SK-N-SH treated with all-trans-retinoic acid at 6 μM for 48 hours (cell line): Measurements from ENCODE around the gene THSD4.

Experiments used
- ATAC-seq: fragments of 200-7000 bp; cut with Tn5 transposase; 3 replicates; pipeline ENCODE4 v1.9.1; 2020; ENCODE audit warnings: mild to moderate bottlenecking, moderate library complexity
- ARNTL ChIP-seq: fragments of 450-650 bp; formaldehyde crosslinking; IDR thresholded peaks from 2 replicates; pipeline ENCODE4 v1.5.0; 2020; ENCODE audit warnings: low read depth, mild to moderate bottlenecking, moderate library complexity, borderline replicate concordance
- BACH2 ChIP-seq: fragments of 250-450 bp; sonication (Bioruptor Pico); IDR thresholded peaks from 2 replicates; pipeline ENCODE4 v1.9.0; 2021; ENCODE audit warnings: mild to moderate bottlenecking, borderline replicate concordance
- CREB5 ChIP-seq: fragments of 250-450 bp; sonication (Bioruptor Pico); IDR thresholded peaks from 2 replicates; pipeline ENCODE4 v1.5.1; 2020; ENCODE audit warnings: low read depth, mild to moderate bottlenecking, moderate library complexity
- CSDC2 ChIP-seq: fragments of 250-450 bp; sonication (Bioruptor Pico); IDR thresholded peaks from 2 replicates; pipeline ENCODE4 v1.5.0; 2020; ENCODE audit warnings: mild to moderate bottlenecking, moderate library complexity
- CSRNP3 ChIP-seq: fragments of 250-450 bp; sonication (Bioruptor Pico); IDR thresholded peaks from 2 replicates; pipeline ENCODE4 v1.5.1; 2021; ENCODE audit warnings: mild to moderate bottlenecking, moderate library complexity
- ESRRG ChIP-seq: fragments of 250-450 bp; sonication (Bioruptor Pico); IDR thresholded peaks from 2 replicates; pipeline ENCODE4 v1.6.1; 2021; ENCODE audit warnings: mild to moderate bottlenecking
- GLIS3 ChIP-seq: fragments of 250-450 bp; sonication (Bioruptor Pico); IDR thresholded peaks from 2 replicates; pipeline ENCODE4 v1.5.0; 2020; ENCODE audit warnings: mild to moderate bottlenecking, moderate library complexity
- ISL1 ChIP-seq: fragments of 250-450 bp; sonication (Bioruptor Pico); IDR thresholded peaks from 2 replicates; pipeline ENCODE4 v2.1.2; 2022; ENCODE audit warnings: mild to moderate bottlenecking, moderate library complexity
- OSR1 ChIP-seq: fragments of 250-450 bp; sonication (Bioruptor Pico); IDR thresholded peaks from 2 replicates; pipeline ENCODE4 v1.8.0; 2022; ENCODE audit warnings: moderate library complexity, mild to moderate bottlenecking, inconsistent platforms
- POU6F1 ChIP-seq: fragments of 250-450 bp; sonication (Bioruptor Pico); IDR thresholded peaks from 2 replicates; pipeline ENCODE4 v1.8.0; 2021; ENCODE audit warnings: low read depth, mild to moderate bottlenecking, moderate library complexity, borderline replicate concordance
- PPARA ChIP-seq: fragments of 250-450 bp; sonication (Bioruptor Pico); IDR thresholded peaks from 2 replicates; pipeline ENCODE4 v1.5.0; 2020; ENCODE audit warnings: mild to moderate bottlenecking, borderline replicate concordance
- RARB ChIP-seq: fragments of 250-450 bp; sonication (Bioruptor Pico); IDR thresholded peaks from 2 replicates; pipeline ENCODE4 v1.8.0; 2021; ENCODE audit warnings: mild to moderate bottlenecking, moderate library complexity
- SNAI2 ChIP-seq: fragments of 250-450 bp; sonication (Bioruptor Pico); IDR thresholded peaks from 2 replicates; pipeline ENCODE4 v1.5.0; 2020; ENCODE audit warnings: mild to moderate bottlenecking, moderate library complexity
- TCF4 ChIP-seq: fragments of 250-450 bp; sonication (Bioruptor Pico); IDR thresholded peaks from 2 replicates; pipeline ENCODE4 v1.8.0; 2021; ENCODE audit warnings: mild to moderate bottlenecking, moderate library complexity, borderline replicate concordance
- TOX ChIP-seq: fragments of 250-450 bp; sonication (Bioruptor Pico); IDR thresholded peaks from 2 replicates; pipeline ENCODE4 v1.8.0; 2021; ENCODE audit warnings: mild to moderate bottlenecking, moderate library complexity, borderline replicate concordance
- TSHZ2 ChIP-seq: fragments of 250-450 bp; sonication (Bioruptor Pico); IDR thresholded peaks from 2 replicates; pipeline ENCODE4 v1.5.0; 2020; ENCODE audit warnings: mild to moderate bottlenecking, moderate library complexity
- ZC3H10 ChIP-seq: fragments of 250-450 bp; sonication (Bioruptor Pico); IDR thresholded peaks from 2 replicates; pipeline ENCODE4 v1.5.1; 2021; ENCODE audit warnings: mild to moderate bottlenecking, moderate library complexity
- ZFP3 ChIP-seq: fragments of 250-450 bp; sonication (Bioruptor Pico); IDR thresholded peaks from 2 replicates; pipeline ENCODE4 v1.5.0; 2020; ENCODE audit warnings: mild to moderate bottlenecking, moderate library complexity
- ZFP30 ChIP-seq: fragments of 450-650 bp; formaldehyde crosslinking; IDR thresholded peaks from 2 replicates; pipeline ENCODE4 v1.5.0; 2022; ENCODE audit warnings: mild to moderate bottlenecking, moderate library complexity
- ZNF565 ChIP-seq: fragments of 450-650 bp; formaldehyde crosslinking; conservative IDR thresholded peaks from 2 replicates; pipeline ENCODE4 v1.5.0; 2020; ENCODE audit warnings: low read depth, mild to moderate bottlenecking, moderate library complexity
- ZNF70 ChIP-seq: fragments of 450-650 bp; formaldehyde crosslinking; IDR thresholded peaks from 2 replicates; pipeline ENCODE4 v1.5.0; 2020; ENCODE audit warnings: mild to moderate bottlenecking, moderate library complexity
- ZNF8 ChIP-seq: fragments of 450-650 bp; formaldehyde crosslinking; IDR thresholded peaks from 2 replicates; pipeline ENCODE4 v1.5.0; 2020; ENCODE audit warnings: mild to moderate bottlenecking, moderate library complexity

The THSD4 gene

GRCh38 chr15:71691458-71692417 lies 576.5 kb downstream of the THSD4 start (continued):
- TF ChIP-seq TSHZ2 (no peak), ZFP30 (CRISPR knock-in tag) (no peak), TCF4 (CRISPR knock-in tag) (peak; percentile 61; the same call in 1 of the 2 replicates), ARNTL (CRISPR knock-in tag) (no peak), ZNF70 (CRISPR knock-in tag) (no peak), ZNF8 (CRISPR knock-in tag) (no peak), GLIS3 (no peak; the same call in 1 of the 2 replicates), ISL1 (CRISPR knock-in tag) (peak; percentile 88), CREB5 (no peak; the same call in 1 of the 2 replicates), SNAI2 (CRISPR knock-in tag) (peak; percentile 79; the same call in 1 of the 2 replicates), ZFP3 (CRISPR knock-in tag) (no peak; the same call in 1 of the 2 replicates), BACH2 (CRISPR knock-in tag) (no peak), ZC3H10 (CRISPR knock-in tag) (no peak), ESRRG (CRISPR knock-in tag) (no peak), TOX (CRISPR knock-in tag) (no peak), OSR1 (CRISPR knock-in tag) (no peak)

- no peak for ATAC-seq
- TF ChIP-seq RARB (CRISPR knock-in tag) (no peak), ZFP30 (CRISPR knock-in tag) (no peak), CSRNP3 (CRISPR knock-in tag) (no peak), TSHZ2 (no peak), ESRRG (CRISPR knock-in tag) (no peak), ZNF70 (CRISPR knock-in tag) (no peak), CSDC2 (CRISPR knock-in tag) (no peak), ZNF565 (CRISPR knock-in tag) (no peak), POU6F1 (no peak), SNAI2 (CRISPR knock-in tag) (no peak), TCF4 (CRISPR knock-in tag) (no peak), ZNF8 (CRISPR knock-in tag) (no peak), OSR1 (CRISPR knock-in tag) (no peak), BACH2 (CRISPR knock-in tag) (no peak), PPARA (no peak), ARNTL (CRISPR knock-in tag) (no peak), ZFP3 (CRISPR knock-in tag) (no peak), CREB5 (no peak), ZC3H10 (CRISPR knock-in tag) (no peak)
- TF ChIP-seq, all 23 proteins: peak for 0
Observed at GRCh38 chr15:71697236-71697635, 582.0 kb downstream of the THSD4 start.
